RWPE2 (cell line): ENCODE results near the gene XAGE1B.
"Not testable (repeated sequence)": the region's sequence is repeated elsewhere in the genome, so short reads cannot be mapped to it uniquely, and the experiment has no call there.

ENCODE experiments used
- ATAC-seq: fragments of 200-7000 bp; cut with Tn5 transposase; 3 replicates; pipeline ENCODE4 v1.9.1; 2021; ENCODE audit warnings: low read depth
- DNase-seq: peaks from one replicate; pipeline ENCODE4 v3.0.0-alpha.2; 2020; ENCODE audit warnings: low spot score
- H3K27ac ChIP-seq: fragments of 450-650 bp; 2 replicates; pipeline ENCODE4 v1.5.1; 2017; ENCODE audit warnings: mild to moderate bottlenecking; ENCODE audit not compliant: poor library complexity, severe bottlenecking
- H3K27me3 ChIP-seq: fragments of 250-450 bp; sonication (Bioruptor Pico); 2 replicates; pipeline ENCODE4 v1.5.1; 2021; ENCODE audit warnings: mild to moderate bottlenecking, moderate library complexity; ENCODE audit not compliant: insufficient read depth, poor library complexity, severe bottlenecking
- H3K36me3 ChIP-seq: fragments of 250-450 bp; sonication (Bioruptor Pico); 2 replicates; pipeline ENCODE4 v1.5.1; 2020; ENCODE audit warnings: low read depth, mild to moderate bottlenecking, moderate library complexity
- H3K4me1 ChIP-seq: fragments of 250-450 bp; sonication (Bioruptor Pico); 2 replicates; pipeline ENCODE4 v1.5.1; 2021; ENCODE audit warnings: mild to moderate bottlenecking, moderate library complexity; ENCODE audit not compliant: insufficient read depth, poor library complexity, severe bottlenecking
- H3K4me3 ChIP-seq: fragments of 250-450 bp; sonication (Bioruptor Pico); 2 replicates; pipeline ENCODE4 v1.5.1; 2021; ENCODE audit warnings: mild to moderate bottlenecking, moderate library complexity; ENCODE audit not compliant: severe bottlenecking
- H3K9me3 ChIP-seq: fragments of 250-450 bp; sonication (Bioruptor Pico); 2 replicates; pipeline ENCODE4 v1.5.1; 2021; ENCODE audit warnings: mild to moderate bottlenecking, moderate library complexity; ENCODE audit not compliant: severe bottlenecking
- CTCF ChIP-seq: fragments of 450-650 bp; IDR thresholded peaks from one replicate; pipeline ENCODE4 v1.5.1; 2017; ENCODE audit warnings: mild to moderate bottlenecking, moderate library complexity; ENCODE audit not compliant: poor library complexity, severe bottlenecking

The XAGE1B gene

GRCh38 chrX:52507331-52507730, 9.5 kb downstream of the XAGE1B start:
- DNase-seq (no peak), ATAC-seq (no peak)
- Histone ChIP-seq H3K36me3 (no peaks in the 10 kb centered on the region), H3K4me3 (no peak overlapping the region), H3K27me3 (no peaks in the 10 kb centered on the region), H3K4me1 (no peaks in the 10 kb centered on the region), H3K27ac (no peak overlapping the region), H3K9me3 (no peaks in the 10 kb centered on the region)
- no peak for TF ChIP-seq CTCF

GRCh38 chrX:52504551-52504950, 12.3 kb downstream of the XAGE1B start:
- TF ChIP-seq CTCF: no peak
- H3K27ac ChIP-seq: no peak overlapping the region
- H3K4me1 ChIP-seq: no peaks in the 10 kb centered on the region
- no peaks in the 10 kb centered on the region for H3K9me3 ChIP-seq
- no peak for ATAC-seq
- no peak overlapping the region for H3K4me3 ChIP-seq
- DNase-seq: no peak
- no peaks in the 10 kb centered on the region for H3K27me3 ChIP-seq
- H3K36me3 ChIP-seq: no peaks in the 10 kb centered on the region

- not testable (repeated sequence) for ATAC-seq
Measured at GRCh38 chrX:52501362-52501761, 15.5 kb downstream of the XAGE1B start.

GRCh38 chrX:52496419-52496772, 20.5 kb downstream of the XAGE1B start:
- H3K9me3 ChIP-seq, ATAC-seq, H3K27ac ChIP-seq: not testable (repeated sequence)

More at GRCh38 chrX:52501362-52501761, 15.5 kb downstream of the XAGE1B start:
- DNase-seq, H3K9me3 ChIP-seq, H3K27ac ChIP-seq, H3K4me3 ChIP-seq, H3K36me3 ChIP-seq, H3K27me3 ChIP-seq, H3K4me1 ChIP-seq: not testable (repeated sequence)

GRCh38 chrX:52495545-52496418, 21.1 kb downstream of the XAGE1B start, which contains the start of gene XAGE1A:
Gene XAGE1A (plus strand): TSS chrX:52495808. CDS start chrX:52497362, 1,554 bp downstream.
- not testable (repeated sequence) for DNase-seq, H3K4me3 ChIP-seq, ATAC-seq

More at GRCh38 chrX:52496419-52496772, 20.5 kb downstream of the XAGE1B start:
- DNase-seq, H3K4me3 ChIP-seq, H3K27me3 ChIP-seq, H3K4me1 ChIP-seq, H3K36me3 ChIP-seq: not testable (repeated sequence)

GRCh38 chrX:52471301-52471700, 45.6 kb downstream of the XAGE1B start:
- H3K4me3 ChIP-seq, ATAC-seq, H3K4me1 ChIP-seq, H3K36me3 ChIP-seq, H3K9me3 ChIP-seq, H3K27me3 ChIP-seq, DNase-seq, H3K27ac ChIP-seq: not testable (repeated sequence)

More at GRCh38 chrX:52495545-52496418, 21.1 kb downstream of the XAGE1B start, which contains the start of gene XAGE1A:
- not testable (repeated sequence) for H3K4me1 ChIP-seq, H3K27ac ChIP-seq, H3K36me3 ChIP-seq, H3K27me3 ChIP-seq, H3K9me3 ChIP-seq
